Hepatocyte (in vitro differentiated cells): Measurements from ENCODE around the gene HOTAIR.

Source experiments
- CTCF ChIP-seq: fragments of 200-600 bp; sonication (generic); IDR thresholded peaks from 2 replicates; pipeline ENCODE4 v1.5.1; 2016; ENCODE audit warnings: antibody characterized with exemption, mild to moderate bottlenecking; ENCODE audit not compliant: poor library complexity
- EZH2phosphoT487 ChIP-seq: fragments of 200-600 bp; sonication (generic); IDR thresholded peaks from one replicate; pipeline ENCODE4 v1.6.1; 2018; ENCODE audit warnings: antibody characterized with exemption, mild to moderate bottlenecking, low read depth, moderate library complexity; ENCODE audit not compliant: unreplicated experiment, severe bottlenecking

GRCh38 chr12:54010053-54010971, 35.6 kb upstream of the HOTAIR start:
- TF ChIP-seq CTCF: no peak
- TF ChIP-seq EZH2phosphoT487: no peak
